ENCODE measurements around the gene MYOM1. TPM values are rescaled to one million over a fixed set of nuclear protein-coding genes. Genes with fewer than 3 reads are reported as not detected.

The MYOM1 gene
- total RNA-seq, 3 donors from 2014 or later = 3.1 to 6.9 (median 5.9) TPM

- H3K27ac ChIP-seq = no peak overlapping the region
- H3K36me3 ChIP-seq = no peaks in the 10 kb centered on the region
- TF ChIP-seq POLR2AphosphoS5 (IDR thresholded peaks at IDR 0.05) = no peak
- TF ChIP-seq, protein P1, sequence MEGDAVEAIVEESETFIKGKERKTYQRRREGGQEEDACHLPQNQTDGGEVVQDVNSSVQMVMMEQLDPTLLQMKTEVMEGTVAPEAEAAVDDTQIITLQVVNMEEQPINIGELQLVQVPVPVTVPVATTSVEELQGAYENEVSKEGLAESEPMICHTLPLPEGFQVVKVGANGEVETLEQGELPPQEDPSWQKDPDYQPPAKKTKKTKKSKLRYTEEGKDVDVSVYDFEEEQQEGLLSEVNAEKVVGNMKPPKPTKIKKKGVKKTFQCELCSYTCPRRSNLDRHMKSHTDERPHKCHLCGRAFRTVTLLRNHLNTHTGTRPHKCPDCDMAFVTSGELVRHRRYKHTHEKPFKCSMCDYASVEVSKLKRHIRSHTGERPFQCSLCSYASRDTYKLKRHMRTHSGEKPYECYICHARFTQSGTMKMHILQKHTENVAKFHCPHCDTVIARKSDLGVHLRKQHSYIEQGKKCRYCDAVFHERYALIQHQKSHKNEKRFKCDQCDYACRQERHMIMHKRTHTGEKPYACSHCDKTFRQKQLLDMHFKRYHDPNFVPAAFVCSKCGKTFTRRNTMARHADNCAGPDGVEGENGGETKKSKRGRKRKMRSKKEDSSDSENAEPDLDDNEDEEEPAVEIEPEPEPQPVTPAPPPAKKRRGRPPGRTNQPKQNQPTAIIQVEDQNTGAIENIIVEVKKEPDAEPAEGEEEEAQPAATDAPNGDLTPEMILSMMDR (IDR thresholded peaks at IDR 0.05) = no peak
- no peak for TF ChIP-seq POLR2A (IDR thresholded peaks at IDR 0.05)
- intact Hi-C loops (cut with DNase I; ENCODE audit: low total_unique reads) = no loop called here
- H3K27me3 ChIP-seq = no peaks in the 10 kb centered on the region
- H3K9me3 ChIP-seq = no peaks in the 10 kb centered on the region
- no peak overlapping the region for H3K4me3 ChIP-seq
- no peak for DNase-seq (ENCODE audit: low spot score in 2 of 2)
- no peaks in the 10 kb centered on the region for H3K4me1 ChIP-seq
These were observed 109.6 kb downstream of the MYOM1 start for GRCh38 chr18:3110034-3110752.

DNA sequence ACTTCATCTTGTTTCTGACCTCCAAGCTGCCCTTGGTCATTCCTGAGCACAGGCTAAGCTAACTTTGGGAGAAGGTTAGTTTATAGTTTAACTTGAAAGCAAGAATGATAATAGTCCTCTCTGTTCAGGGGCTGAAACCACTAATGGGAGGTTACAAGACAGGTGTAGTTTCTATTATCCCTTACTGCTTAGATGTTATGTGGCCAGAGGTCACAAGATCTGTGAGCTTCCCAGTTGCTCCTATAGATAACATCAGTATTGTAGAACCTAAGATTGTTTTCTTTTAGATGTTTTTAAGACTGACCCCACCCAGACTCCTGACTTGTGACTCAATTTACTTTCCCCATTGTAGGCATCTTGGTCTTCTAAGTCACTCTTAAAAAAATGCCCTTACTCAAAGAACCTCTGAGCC lies 112.0 kb downstream of the MYOM1 start:
- no peaks in the 10 kb centered on the region for H3K4me1 ChIP-seq
- intact Hi-C loops (cut with DNase I; ENCODE audit: low total_unique reads) = no loop called here

GRCh38 chr18:3104190-3105054 lies 115.3 kb downstream of the MYOM1 start:
- Histone ChIP-seq H3K4me3 (no peak overlapping the region), H3K27me3 (no peaks in the 10 kb centered on the region), H3K9me3 (no peaks in the 10 kb centered on the region), H3K27ac (no peak overlapping the region), H3K36me3 (no peaks in the 10 kb centered on the region), H3K4me1 (no peaks in the 10 kb centered on the region)
- TF ChIP-seq POLR2AphosphoS5 (IDR thresholded peaks at IDR 0.05) = no peak
- no peak for TF ChIP-seq POLR2A (IDR thresholded peaks at IDR 0.05)
- no peak for DNase-seq (ENCODE audit: low spot score in 2 of 2)
- intact Hi-C loops (cut with DNase I; ENCODE audit: low total_unique reads) = no loop called here

More for the DNA sequence above, 112.0 kb downstream of the MYOM1 start:
- TF ChIP-seq, protein P1 (IDR thresholded peaks at IDR 0.05) = no peak
- no peak for TF ChIP-seq POLR2A (IDR thresholded peaks at IDR 0.05)
- TF ChIP-seq POLR2AphosphoS5 (IDR thresholded peaks at IDR 0.05) = no peak
- Histone ChIP-seq H3K4me3 (no peak overlapping the region), H3K9me3 (no peaks in the 10 kb centered on the region), H3K27ac (no peak overlapping the region), H3K27me3 (no peaks in the 10 kb centered on the region), H3K36me3 (no peaks in the 10 kb centered on the region)
- no peak for DNase-seq (ENCODE audit: low spot score in 2 of 2)

DNA sequence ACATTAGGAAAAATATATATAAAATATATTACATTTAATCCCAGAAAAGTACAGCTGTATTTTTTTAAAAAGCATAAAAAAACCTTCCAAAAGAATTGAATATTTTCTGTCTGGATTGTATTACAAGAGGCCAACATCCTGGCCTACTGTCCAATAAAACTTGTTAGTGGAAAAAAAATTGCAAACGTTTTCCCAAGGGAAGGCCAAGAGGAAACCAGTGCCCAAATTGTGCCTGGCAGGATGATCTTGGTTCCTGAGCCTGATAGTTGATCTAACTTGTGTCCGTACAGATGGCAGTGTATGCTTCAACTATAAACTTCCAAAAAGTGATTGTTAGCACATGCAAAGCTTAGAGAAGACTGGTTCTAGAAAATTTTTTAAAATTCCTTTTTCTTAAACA lies 116.2 kb downstream of the MYOM1 start:
- Histone ChIP-seq H3K4me3 (no peak overlapping the region), H3K27ac (no peak overlapping the region), H3K9me3 (no peaks in the 10 kb centered on the region), H3K27me3 (no peaks in the 10 kb centered on the region), H3K36me3 (no peaks in the 10 kb centered on the region), H3K4me1 (no peaks in the 10 kb centered on the region)
- TF ChIP-seq POLR2AphosphoS5 (IDR thresholded peaks at IDR 0.05) (no peak), POLR2A (IDR thresholded peaks at IDR 0.05) (no peak)
- TF ChIP-seq, protein P1 (IDR thresholded peaks at IDR 0.05) = no peak
- intact Hi-C loops (cut with DNase I; ENCODE audit: low total_unique reads) = no loop called here
- no peak for DNase-seq (ENCODE audit: low spot score in 2 of 2)

GRCh38 chr18:3102983-3103382 lies 116.8 kb downstream of the MYOM1 start:
- Histone ChIP-seq H3K36me3 (no peaks in the 10 kb centered on the region), H3K27me3 (no peaks in the 10 kb centered on the region), H3K4me3 (no peak overlapping the region)

More at GRCh38 chr18:3102983-3103382, 116.8 kb downstream of the MYOM1 start:
- DNase-seq (ENCODE audit: low spot score in 2 of 2) = no peak
- no peak for TF ChIP-seq POLR2A (IDR thresholded peaks at IDR 0.05)
- TF ChIP-seq, protein P1 (IDR thresholded peaks at IDR 0.05) = no peak
- no peak for TF ChIP-seq POLR2AphosphoS5 (IDR thresholded peaks at IDR 0.05)
- no peaks in the 10 kb centered on the region for H3K9me3 ChIP-seq
- no peak overlapping the region for H3K27ac ChIP-seq
- intact Hi-C loops (cut with DNase I; ENCODE audit: low total_unique reads) = no loop called here
- no peaks in the 10 kb centered on the region for H3K4me1 ChIP-seq
